NCI-H82 treated with DMSO at 0.1 percent for 48 hours (cell line): ENCODE data around the gene PDCD4.
A peak's percentile ranks its signal among the peaks of the same experiment; 100 is the strongest.

Source experiments
- DNase-seq: peaks from one replicate; lab custom pipeline; 2025; ENCODE audit not compliant: unreplicated experiment; lab: John Stamatoyannopoulos, UW

The PDCD4 gene

DNA sequence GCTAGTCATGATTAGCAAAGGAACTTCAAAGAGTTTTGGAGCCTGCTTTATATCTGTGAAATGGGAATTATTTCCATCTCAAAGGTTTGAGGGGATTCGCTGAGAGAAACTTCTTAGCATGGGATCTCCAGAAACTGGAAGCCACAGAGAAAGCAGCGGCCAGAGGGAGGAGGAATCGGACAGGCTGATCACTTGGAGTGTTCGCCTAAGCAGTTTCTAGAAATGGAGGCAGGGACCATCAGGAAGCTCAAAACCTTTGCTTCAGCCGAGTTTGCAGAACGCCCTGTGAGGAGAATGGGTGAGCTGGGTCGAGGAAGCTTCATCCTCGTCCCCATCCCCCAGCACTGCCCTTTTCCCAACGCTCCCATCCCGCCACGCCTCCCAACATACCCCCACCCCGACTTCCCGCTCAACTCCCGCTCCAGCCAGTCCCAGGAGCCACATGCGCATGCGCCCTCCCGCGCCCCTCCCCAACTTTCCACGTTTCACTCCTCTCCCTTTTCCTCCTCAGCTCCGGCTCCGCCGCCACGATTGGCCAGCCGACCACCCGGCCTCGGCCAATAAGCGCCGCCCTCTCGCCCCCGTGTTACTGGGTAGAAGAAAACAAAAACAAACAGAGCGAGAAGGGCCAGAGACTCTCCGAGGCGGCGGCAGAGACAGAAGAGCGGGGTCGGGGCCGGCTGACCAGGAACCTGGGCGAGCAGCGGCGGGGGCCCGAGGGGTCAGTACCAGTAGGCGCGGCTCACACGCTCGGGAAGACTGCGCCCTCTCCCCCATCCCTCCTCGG is at the start of gene PDCD4:
TSS of gene PDCD4 (plus strand) at position 631 of the 787 bp plus-strand sequence. CDS start 4,100 bp downstream, outside the sequence.
- peak; percentile 92 for DNase-seq

DNA sequence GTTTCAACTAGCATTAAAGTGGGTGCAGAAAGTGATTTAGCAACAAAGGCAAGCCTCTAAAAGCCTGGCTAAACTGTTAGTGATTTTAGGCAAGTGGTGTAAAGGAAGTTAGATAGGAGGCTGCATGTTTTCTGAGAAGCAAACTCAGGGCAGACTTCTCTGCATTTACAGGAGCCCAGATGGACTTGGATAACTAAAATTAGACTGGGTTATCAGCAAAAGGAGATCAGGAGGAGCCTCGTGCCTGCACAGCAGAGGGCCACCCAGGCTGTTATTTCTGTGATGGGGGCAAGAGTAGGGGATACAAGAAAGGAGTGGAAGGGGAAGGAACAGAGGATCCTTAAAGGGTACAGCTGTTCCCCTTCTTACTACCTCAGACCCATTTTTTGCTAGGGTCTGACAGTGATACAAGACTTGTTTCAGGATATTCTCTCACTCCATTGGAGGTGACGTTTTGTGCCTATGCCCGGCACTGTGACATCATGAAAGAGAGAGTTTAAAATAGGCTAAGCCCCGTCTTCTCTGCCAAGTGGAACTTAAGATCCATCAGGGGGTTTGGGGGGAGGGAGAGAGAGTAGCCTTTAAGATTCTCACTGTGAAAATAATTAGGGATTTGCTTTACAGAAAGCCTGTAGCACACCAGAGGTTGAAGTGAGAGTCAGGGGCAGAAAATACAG is 49.6 kb upstream of the PDCD4 start:
- no peak for DNase-seq

DNA sequence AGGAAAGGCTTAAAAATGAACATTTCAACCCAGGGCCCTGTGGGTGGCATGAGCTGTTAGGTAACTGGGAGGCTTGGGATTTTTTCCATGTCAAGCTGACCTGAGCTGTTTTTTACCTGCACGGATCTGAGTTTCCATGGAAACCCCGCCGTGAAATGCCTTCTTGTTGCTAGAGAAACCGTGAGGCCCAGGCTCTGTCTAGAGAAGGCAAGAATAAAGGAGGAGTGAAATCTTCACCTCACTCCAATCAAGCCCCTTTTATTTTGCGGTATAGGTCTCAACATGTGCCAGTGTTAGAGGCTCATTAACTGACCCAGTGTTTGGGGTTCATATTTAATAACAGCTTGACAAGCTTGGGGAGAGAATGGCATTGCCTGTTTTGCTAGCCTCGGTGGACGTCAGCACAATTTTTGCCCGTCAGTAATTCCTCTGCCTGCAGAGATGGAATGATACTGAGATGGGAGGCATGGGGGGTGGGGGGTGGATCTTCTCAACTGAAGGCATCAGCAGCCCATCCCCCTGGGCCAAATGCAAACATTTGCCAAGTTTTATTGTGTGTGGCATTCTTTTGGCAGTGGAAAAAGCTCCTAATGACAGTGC is 48.9 kb upstream of the PDCD4 start:
- DNase-seq: no peak

- DNase-seq: no peak
Measured at GRCh38 chr10:110824152-110824441, 47.6 kb upstream of the PDCD4 start.

DNA sequence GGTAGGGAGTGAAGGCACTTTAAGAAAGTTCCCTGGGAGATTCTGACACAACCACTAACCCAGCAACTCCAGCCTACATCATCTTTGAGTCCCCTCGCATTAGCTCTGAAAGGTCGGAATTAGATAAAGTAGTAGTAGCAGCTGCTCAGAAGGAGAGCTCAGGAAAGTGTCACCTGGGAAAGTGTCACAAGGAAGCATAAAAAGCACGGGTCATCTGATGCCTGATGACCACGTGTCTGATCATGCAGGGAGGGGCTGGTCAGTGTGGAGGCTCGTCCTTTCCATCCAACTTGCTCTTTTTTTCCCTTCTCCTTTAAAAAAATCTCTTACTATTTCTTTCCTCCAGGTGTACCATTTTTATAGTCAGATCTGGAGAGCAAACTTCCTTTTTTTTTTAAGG is 47.1 kb upstream of the PDCD4 start:
- no peak for DNase-seq

- DNase-seq: no peak
Measured at GRCh38 chr10:110825508-110825907, 46.2 kb upstream of the PDCD4 start.

DNA sequence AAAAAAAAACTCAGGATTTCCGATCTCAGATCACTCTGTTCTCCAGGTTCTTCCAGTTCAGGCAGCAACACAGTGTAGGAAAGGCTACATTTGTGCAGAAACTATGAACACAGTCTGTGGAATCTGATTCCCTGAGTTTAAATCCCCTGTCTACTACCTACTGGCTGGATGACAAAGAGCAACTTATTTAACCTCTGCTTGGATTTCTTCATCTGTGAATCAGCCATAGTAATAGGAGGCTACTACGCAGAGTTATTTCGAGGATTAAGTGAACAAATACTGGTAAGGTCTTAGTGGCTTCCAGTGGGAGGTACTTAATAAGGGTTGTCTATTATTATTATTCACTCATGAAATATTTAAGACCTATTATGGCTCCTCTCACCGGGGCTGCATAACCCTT is 44.3 kb upstream of the PDCD4 start:
- DNase-seq: no peak

- DNase-seq: no peak
Measured at GRCh38 chr10:110827875-110828274, 43.9 kb upstream of the PDCD4 start.

DNA sequence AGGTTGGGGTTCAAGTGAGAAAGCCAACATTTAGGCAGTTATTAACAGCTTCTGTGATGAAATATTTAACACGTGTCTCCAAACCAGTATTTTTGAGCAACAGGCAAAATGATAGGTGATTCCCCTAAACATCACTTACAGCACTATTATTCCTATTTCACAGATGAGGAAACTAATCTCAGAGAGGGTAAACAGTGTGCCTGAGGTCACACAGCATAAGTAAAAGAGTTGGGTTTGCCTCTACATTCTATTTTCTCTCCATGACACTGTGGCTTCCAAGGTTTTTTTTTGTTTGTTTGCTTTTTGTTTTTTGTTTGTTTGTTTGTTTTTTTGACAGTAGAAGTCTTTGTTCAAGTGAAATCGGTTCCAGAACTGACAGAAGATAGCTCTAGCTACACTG is 43.2 kb upstream of the PDCD4 start:
- DNase-seq: no peak

DNA sequence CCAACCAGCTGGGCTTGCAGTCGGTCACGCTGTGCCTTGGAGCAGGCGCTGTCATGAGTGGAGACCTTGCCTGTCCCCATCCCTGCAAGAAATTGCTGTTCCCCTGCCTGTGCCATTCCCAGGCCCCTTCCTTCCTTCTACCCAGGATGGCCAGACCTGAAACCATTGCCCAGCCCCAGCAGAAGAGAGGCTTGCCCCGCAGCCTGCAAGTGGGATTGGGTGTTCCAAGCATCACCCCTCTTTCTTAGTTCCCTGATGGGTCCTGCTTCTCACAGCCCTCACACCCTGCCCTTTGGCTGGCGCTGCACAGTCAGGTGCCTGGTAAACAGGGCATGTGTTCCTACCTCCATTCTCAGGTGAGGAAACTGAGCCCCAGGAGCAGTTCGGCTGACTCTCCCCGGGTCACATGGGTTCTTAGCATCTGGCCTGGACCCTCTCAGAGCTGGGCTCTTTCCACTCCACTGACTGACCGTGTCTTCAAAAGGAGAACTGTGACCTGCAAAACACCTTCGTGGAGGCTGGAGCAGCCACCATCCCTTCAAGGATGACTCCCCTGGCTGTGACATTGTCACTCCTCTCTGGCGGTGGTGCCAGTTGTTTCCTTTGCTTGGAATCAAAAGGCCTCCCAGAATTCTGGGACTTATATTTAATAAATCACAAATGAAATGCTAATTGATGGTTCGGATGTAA is 41.9 kb upstream of the PDCD4 start:
- DNase-seq: no peak

DNA sequence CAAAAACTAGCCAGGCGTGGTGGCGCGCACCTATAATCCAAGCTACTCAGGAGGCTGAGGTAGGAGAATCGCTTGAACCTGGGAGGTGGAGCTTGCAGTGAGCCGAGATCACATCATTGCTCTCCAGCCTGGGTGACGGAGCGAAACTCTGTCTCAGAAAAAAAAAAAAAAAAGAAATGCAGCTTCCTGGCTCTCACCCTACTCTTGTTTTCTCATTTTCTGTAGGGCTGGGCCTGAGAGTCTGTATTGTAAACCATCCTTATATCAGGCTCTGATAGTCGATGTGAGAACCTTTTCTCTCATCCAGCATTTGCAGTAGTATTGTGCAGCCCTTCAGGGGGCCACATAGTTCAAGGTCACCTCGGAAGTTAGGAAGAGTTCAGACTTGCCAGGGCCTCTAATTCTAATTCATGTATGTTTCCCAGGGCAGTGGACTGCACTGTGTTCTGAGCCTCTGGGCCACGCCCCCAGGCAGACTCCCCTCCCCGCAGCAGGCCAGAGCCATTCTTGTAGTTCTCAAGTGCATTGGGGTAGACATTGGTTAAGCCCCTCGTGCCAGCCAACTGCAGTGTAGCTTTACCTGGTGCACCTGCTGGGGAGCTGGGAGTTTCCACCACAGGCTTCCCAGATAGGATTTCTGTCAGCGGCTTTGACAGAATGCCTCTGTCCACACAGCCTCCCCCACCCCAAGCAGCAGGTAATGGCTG is 38.3 kb upstream of the PDCD4 start:
- no peak for DNase-seq

DNA sequence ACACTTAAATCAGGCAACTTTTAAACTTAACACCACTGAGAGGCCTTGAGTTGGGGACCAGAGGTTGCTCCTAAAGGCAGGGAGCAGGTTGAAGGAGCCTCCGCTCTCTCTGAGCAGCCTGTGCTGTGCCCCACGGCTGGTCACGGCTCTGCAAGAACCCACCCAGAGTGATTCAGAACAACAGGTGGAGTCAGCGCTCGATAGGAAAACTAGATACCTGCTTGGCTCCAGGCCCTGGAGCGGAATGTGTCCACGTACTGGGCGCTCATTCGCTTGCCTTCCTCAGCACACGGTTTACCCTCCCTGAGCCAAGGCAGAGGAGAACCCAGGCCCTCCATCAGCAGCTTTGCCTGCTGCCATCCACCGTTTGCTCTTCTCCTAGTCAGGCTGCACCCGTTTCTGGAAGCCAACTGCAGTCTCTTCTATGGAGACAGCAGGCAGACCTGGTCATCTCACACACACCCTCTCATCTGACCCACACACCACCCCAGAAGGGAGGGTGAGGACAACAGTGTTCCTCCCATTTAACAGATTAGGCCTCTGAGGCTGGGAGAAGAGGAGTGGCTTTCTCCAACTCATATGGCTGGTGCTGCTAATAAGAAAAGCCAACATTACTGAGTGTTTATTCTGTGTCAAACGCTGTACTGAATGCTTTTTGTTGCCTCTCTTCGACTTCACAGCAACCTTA is 37.6 kb upstream of the PDCD4 start:
- no peak for DNase-seq

- DNase-seq: no peak
Measured at GRCh38 chr10:110834629-110835301, 37.0 kb upstream of the PDCD4 start.

DNA sequence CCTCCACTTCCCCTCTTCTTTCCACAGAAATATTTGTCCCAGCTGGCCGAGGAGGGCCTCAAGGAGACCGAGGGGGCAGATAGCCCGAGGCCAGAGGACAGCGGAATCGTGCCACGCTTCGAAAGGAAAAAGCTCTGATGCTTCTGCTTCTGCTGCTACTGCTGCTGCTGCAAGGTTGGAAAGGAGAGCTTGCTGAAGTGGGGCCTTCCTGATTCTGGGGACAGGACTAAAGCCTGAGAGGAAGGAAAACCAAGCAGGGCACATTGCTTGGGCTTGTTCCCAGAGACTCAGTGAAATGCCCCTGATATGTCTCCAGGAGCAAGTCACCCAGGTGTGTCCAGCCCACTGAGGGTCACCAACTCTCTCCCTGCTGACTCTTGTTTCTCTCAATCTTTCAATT is 35.9 kb upstream of the PDCD4 start:
- no peak for DNase-seq

DNA sequence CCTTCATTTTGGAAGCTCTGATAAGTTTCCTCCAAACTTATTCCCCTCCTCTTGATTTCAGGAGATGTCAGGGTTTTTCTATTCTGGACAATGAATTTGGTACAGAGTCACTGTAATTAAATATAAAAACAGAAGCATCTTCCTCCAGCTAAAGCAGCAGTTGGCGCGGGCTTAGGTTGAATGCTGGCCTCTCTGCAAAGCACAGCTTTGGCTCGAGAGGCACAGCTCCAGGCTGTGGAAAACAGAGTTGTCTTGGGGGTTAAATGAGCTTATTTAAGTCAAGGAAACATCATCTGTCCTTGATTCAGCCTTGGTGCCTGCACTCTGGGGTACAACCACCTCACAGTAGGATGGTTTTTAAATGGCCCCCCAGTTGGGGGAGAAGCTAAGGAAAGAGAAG is 35.0 kb upstream of the PDCD4 start:
- DNase-seq: no peak

- no peak for DNase-seq
Measured at GRCh38 chr10:110837418-110838171, 34.1 kb upstream of the PDCD4 start.

- DNase-seq: no peak
Measured at GRCh38 chr10:110840225-110840922, 31.4 kb upstream of the PDCD4 start.

- DNase-seq: no peak
Measured at GRCh38 chr10:110840923-110841428, 30.8 kb upstream of the PDCD4 start.
